GM12878 (cell line): ENCODE measurements around the gene CCDC6.

Experiments
- BCL11A ChIP-seq: IDR thresholded peaks from 2 replicates; pipeline ENCODE4 v1.6.1; 2011; ENCODE audit warnings: low read depth, low read length
- CBFB ChIP-seq: IDR thresholded peaks from 2 replicates; pipeline ENCODE4 v1.6.1; 2016; ENCODE audit warnings: antibody characterized with exemption, low read depth
- EGR1 ChIP-seq, 2 experiments: IDR thresholded peaks; 1 replicate in 1 of 2; 2 replicates in 1 of 2; pipeline ENCODE4 v1.6.1; 2011 to 2012; ENCODE audit warnings: low read depth in 2 of 2, low read length in 2 of 2, borderline replicate concordance in 1 of 2, mild to moderate bottlenecking in 1 of 2, moderate library complexity in 1 of 2
- EP300 ChIP-seq, 2 experiments: fragments of 150-350 bp in 1 of 2; IDR thresholded peaks; 2 replicates each; pipeline ENCODE4 v1.6.1; 2011 to 2012; ENCODE audit warnings: low read depth in 2 of 2, low read length in 2 of 2, borderline replicate concordance in 1 of 2, improper control_type of control experiment in 1 of 2, inconsistent platforms in 1 of 2; ENCODE audit not compliant: control insufficient read depth in 1 of 2
- IKZF1 ChIP-seq: fragments of 450-650 bp; conservative IDR thresholded peaks from 2 replicates; pipeline ENCODE4 v1.6.1; 2017; ENCODE audit warnings: antibody characterized with exemption, mild to moderate bottlenecking
- POLR2A ChIP-seq: IDR thresholded peaks from 2 replicates; pipeline ENCODE4 v1.6.1; 2011; ENCODE audit warnings: low read depth, mild to moderate bottlenecking, low read length
- TAF1 ChIP-seq: IDR thresholded peaks from 2 replicates; pipeline ENCODE4 v1.6.1; 2011; ENCODE audit warnings: mild to moderate bottlenecking, low read depth, low read length, borderline replicate concordance
- USF2 ChIP-seq: IDR thresholded peaks from 2 replicates; pipeline ENCODE4 v1.6.1; 2011; ENCODE audit warnings: low read depth, low read length, improper control_type of control experiment, borderline replicate concordance
- YY1 ChIP-seq: IDR thresholded peaks from 2 replicates; pipeline ENCODE4 v1.6.1; 2011; ENCODE audit warnings: low read depth, mild to moderate bottlenecking, low read length
- ZNF274 ChIP-seq: IDR thresholded peaks from one replicate; pipeline ENCODE4 v1.8.0; 2011; ENCODE audit not compliant: insufficient read length, insufficient read depth
- ZSCAN29 ChIP-seq: fragments of 450-650 bp; IDR thresholded peaks from 2 replicates; pipeline ENCODE4 v1.6.1; 2017; ENCODE audit warnings: mild to moderate bottlenecking, moderate library complexity
- TF ChIP-seq, protein P1 (sequence below), 3 experiments: IDR thresholded peaks in 2 of 3; conservative IDR thresholded peaks in 1 of 3; 2 replicates each; pipeline ENCODE4 v1.5.1; 2011; ENCODE audit warnings: low read depth in 3 of 3, low read length in 3 of 3, mild to moderate bottlenecking in 3 of 3, control low read depth in 2 of 3, moderate library complexity in 2 of 3, inconsistent platforms in 1 of 3, mixed read lengths in 1 of 3; ENCODE audit not compliant: control insufficient read depth in 2 of 3, insufficient read depth in 1 of 3; ENCODE audit errors: extremely low read depth in 1 of 3
- TF ChIP-seq, protein P2 (sequence below): IDR thresholded peaks from 2 replicates; pipeline ENCODE4 v1.6.1; 2011; ENCODE audit warnings: borderline replicate concordance, low read depth, mild to moderate bottlenecking, moderate library complexity, mixed read lengths, low read length; ENCODE audit not compliant: insufficient read depth; ENCODE audit errors: extremely low read length

- no peak for TF ChIP-seq POLR2A
- TF ChIP-seq EP300 (IDR thresholded peaks at IDR 0.05; ENCODE audit: borderline replicate concordance in 1 of 2, control insufficient read depth in 1 of 2, low read depth in 2 of 2, low read length in 2 of 2) = peak; percentile 63 to 75; a peak in 3 of 4 replicates
- 0 out of 2 replicates have a peak, but pooled peaks have one; percentile 50 for TF ChIP-seq BCL11A
- no peak for TF ChIP-seq USF2
- peak in 1 of 2 experiments; percentile 30; a peak in 1 of 3 replicates for TF ChIP-seq EGR1 (IDR thresholded peaks at IDR 0.05; ENCODE audit: borderline replicate concordance in 1 of 2, low read depth in 2 of 2, low read length in 2 of 2)
- TF ChIP-seq IKZF1 = peak; percentile 85
- TF ChIP-seq, protein P1, sequence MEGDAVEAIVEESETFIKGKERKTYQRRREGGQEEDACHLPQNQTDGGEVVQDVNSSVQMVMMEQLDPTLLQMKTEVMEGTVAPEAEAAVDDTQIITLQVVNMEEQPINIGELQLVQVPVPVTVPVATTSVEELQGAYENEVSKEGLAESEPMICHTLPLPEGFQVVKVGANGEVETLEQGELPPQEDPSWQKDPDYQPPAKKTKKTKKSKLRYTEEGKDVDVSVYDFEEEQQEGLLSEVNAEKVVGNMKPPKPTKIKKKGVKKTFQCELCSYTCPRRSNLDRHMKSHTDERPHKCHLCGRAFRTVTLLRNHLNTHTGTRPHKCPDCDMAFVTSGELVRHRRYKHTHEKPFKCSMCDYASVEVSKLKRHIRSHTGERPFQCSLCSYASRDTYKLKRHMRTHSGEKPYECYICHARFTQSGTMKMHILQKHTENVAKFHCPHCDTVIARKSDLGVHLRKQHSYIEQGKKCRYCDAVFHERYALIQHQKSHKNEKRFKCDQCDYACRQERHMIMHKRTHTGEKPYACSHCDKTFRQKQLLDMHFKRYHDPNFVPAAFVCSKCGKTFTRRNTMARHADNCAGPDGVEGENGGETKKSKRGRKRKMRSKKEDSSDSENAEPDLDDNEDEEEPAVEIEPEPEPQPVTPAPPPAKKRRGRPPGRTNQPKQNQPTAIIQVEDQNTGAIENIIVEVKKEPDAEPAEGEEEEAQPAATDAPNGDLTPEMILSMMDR (IDR thresholded peaks at IDR 0.05 in 2 of 3, conservative IDR thresholded peaks at IDR 0.05 in 1 of 3; ENCODE audit: control insufficient read depth in 2 of 3, extremely low read depth in 1 of 3, insufficient read depth in 1 of 3, low read depth in 3 of 3, low read length in 3 of 3) = no peak
- no peak for TF ChIP-seq TAF1
- no peak for TF ChIP-seq CBFB
- TF ChIP-seq ZSCAN29 = no peak
- TF ChIP-seq, protein P2, sequence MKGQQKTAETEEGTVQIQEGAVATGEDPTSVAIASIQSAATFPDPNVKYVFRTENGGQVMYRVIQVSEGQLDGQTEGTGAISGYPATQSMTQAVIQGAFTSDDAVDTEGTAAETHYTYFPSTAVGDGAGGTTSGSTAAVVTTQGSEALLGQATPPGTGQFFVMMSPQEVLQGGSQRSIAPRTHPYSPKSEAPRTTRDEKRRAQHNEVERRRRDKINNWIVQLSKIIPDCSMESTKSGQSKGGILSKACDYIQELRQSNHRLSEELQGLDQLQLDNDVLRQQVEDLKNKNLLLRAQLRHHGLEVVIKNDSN = no peak
- 0 out of 2 replicates have a peak, but pooled peaks have one; percentile 33 for TF ChIP-seq YY1
- TF ChIP-seq ZNF274 = no peak
These were observed 25.3 kb downstream of the CCDC6 start for GRCh38 chr10:59880971-59881510.
